ENCODE data around the gene ZNF717.
"Not testable (repeated sequence)": the region's sequence is repeated elsewhere in the genome, so short reads cannot be mapped to it uniquely, and the experiment has no call there.

The ZNF717 gene

GRCh38 chr3:75785081-75785755 lies at the start of gene ZNF717:
Gene ZNF717, minus strand, starts transcription at chr3:75785549. Its CDS starts 2,187 bp downstream, at chr3:75783362.
- peak; percentile 81 for DNase-seq

GRCh38 chr3:75831076-75831475 lies 45.7 kb upstream of the ZNF717 start:
- DNase-seq, result not testable (repeated sequence)

- peak; percentile 12 for DNase-seq
Observed at GRCh38 chr3:75818019-75818418, 32.7 kb upstream of the ZNF717 start.

- not testable (repeated sequence) for DNase-seq
Observed at GRCh38 chr3:75816287-75817180, 31.2 kb upstream of the ZNF717 start.

GRCh38 chr3:75814797-75815196 lies 29.4 kb upstream of the ZNF717 start:
- DNase-seq, result no peak

GRCh38 chr3:75782506-75782905 lies 2.8 kb downstream of the ZNF717 start:
- no peak for DNase-seq

- no peak for DNase-seq
Observed at GRCh38 chr3:75781079-75781745, 4.1 kb downstream of the ZNF717 start.

- not testable (repeated sequence) for DNase-seq
Observed at GRCh38 chr3:75777742-75778141, 7.6 kb downstream of the ZNF717 start.

GRCh38 chr3:75771631-75772030 lies 13.7 kb downstream of the ZNF717 start:
- not testable (repeated sequence) for DNase-seq

- DNase-seq, result no peak
Observed at GRCh38 chr3:75768303-75769017, 16.9 kb downstream of the ZNF717 start.

GRCh38 chr3:75737831-75738493 lies 47.4 kb downstream of the ZNF717 start:
- DNase-seq, result no peak

GRCh38 chr3:75727985-75728384 lies 57.4 kb downstream of the ZNF717 start:
- no peak for DNase-seq

- DNase-seq, result no peak
Observed at GRCh38 chr3:75692061-75692460, 93.3 kb downstream of the ZNF717 start.

GRCh38 chr3:75687323-75687722 lies 98.0 kb downstream of the ZNF717 start:
- no peak for DNase-seq
